ENCODE measurements around the gene P2RX3. TPM values are rescaled to one million over a fixed set of nuclear protein-coding genes. Genes with fewer than 3 reads are reported as not detected.
A peak's percentile ranks its signal among the peaks of the same experiment; 100 is the strongest.
"Not testable (repeated sequence)": the region's sequence is repeated elsewhere in the genome, so short reads cannot be mapped to it uniquely, and the experiment has no call there.

P2RX3 gene
- total RNA-seq, 1 donor from 2014 or later: not detected

- no peak for TF ChIP-seq CTCF (IDR thresholded peaks at IDR 0.05; ENCODE audit: unreplicated experiment)
- Mint-ChIP-seq H3K9me3 (ENCODE audit: low read depth) (no peaks in the 10 kb centered on the region), H3K4me3 (ENCODE audit: low read depth) (no peak overlapping the region), H3K27ac (no peak overlapping the region), H3K36me3 (ENCODE audit: insufficient read depth) (peaks cover 33% of the 10 kb centered on the region), H3K4me1 (ENCODE audit: low read depth) (peaks cover 16% of the 10 kb centered on the region), H3K27me3 (no peaks in the 10 kb centered on the region)
- DNase-seq (ENCODE audit: low spot score, unreplicated experiment): no peak
Measured at GRCh38 chr11:57331720-57332119, 6.4 kb upstream of the P2RX3 start.

GRCh38 chr11:57332694-57333440, 5.3 kb upstream of the P2RX3 start:
- no peak for TF ChIP-seq CTCF (IDR thresholded peaks at IDR 0.05; ENCODE audit: unreplicated experiment)
- no peak overlapping the region for H3K4me3 Mint-ChIP-seq (ENCODE audit: low read depth)
- H3K9me3 Mint-ChIP-seq (ENCODE audit: low read depth): no peaks in the 10 kb centered on the region
- H3K27me3 Mint-ChIP-seq: no peaks in the 10 kb centered on the region
- no peak for DNase-seq (ENCODE audit: low spot score, unreplicated experiment)
- peaks cover 14% of the 10 kb centered on the region for H3K4me1 Mint-ChIP-seq (ENCODE audit: low read depth)
- no peak overlapping the region for H3K27ac Mint-ChIP-seq
- peaks cover 23% of the 10 kb centered on the region for H3K36me3 Mint-ChIP-seq (ENCODE audit: insufficient read depth)

DNA sequence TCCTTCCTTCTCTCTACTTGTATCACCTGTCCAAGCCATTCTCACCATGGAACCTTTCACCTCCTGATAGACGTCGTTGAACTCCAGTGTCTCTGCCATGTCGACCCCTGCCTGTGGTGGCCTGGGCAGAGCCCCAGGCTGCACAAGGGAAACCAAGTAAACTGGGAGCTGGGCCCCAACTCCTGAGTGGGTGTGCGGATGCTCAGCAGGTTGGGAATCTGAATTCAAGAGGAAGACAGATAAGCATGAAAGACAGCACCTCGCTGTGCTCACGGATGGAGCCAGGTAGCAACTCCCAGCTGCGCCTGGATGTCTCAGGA, 3.2 kb upstream of the P2RX3 start:
- no peak for DNase-seq (ENCODE audit: low spot score, unreplicated experiment)
- H3K4me3 Mint-ChIP-seq (ENCODE audit: low read depth): peak overlapping the region; percentile 92
- H3K27me3 Mint-ChIP-seq: peaks cover 2% of the 10 kb centered on the region
- H3K27ac Mint-ChIP-seq: peak overlapping the region; percentile 94
- H3K36me3 Mint-ChIP-seq (ENCODE audit: insufficient read depth): peaks cover 12% of the 10 kb centered on the region
- H3K4me1 Mint-ChIP-seq (ENCODE audit: low read depth): peaks cover 20% of the 10 kb centered on the region
- no peaks in the 10 kb centered on the region for H3K9me3 Mint-ChIP-seq (ENCODE audit: low read depth)
- no peak for TF ChIP-seq CTCF (IDR thresholded peaks at IDR 0.05; ENCODE audit: unreplicated experiment)

- no peaks in the 10 kb centered on the region for H3K9me3 Mint-ChIP-seq (ENCODE audit: low read depth)
- TF ChIP-seq CTCF (IDR thresholded peaks at IDR 0.05; ENCODE audit: unreplicated experiment): no peak
- peak; percentile 66 for DNase-seq (ENCODE audit: low spot score, unreplicated experiment)
- H3K4me1 Mint-ChIP-seq (ENCODE audit: low read depth): peaks cover 23% of the 10 kb centered on the region
- peaks cover 9% of the 10 kb centered on the region for H3K36me3 Mint-ChIP-seq (ENCODE audit: insufficient read depth)
- H3K4me3 Mint-ChIP-seq (ENCODE audit: low read depth): peak within 1 kb of the TSS; percentile 92
- H3K27ac Mint-ChIP-seq: peak within 1 kb of the TSS; percentile 96
- peaks cover 4% of the 10 kb centered on the region for H3K27me3 Mint-ChIP-seq
Measured at GRCh38 chr11:57335343-57336110, 2.6 kb upstream of the P2RX3 start, which contains the start of gene SSRP1. TSS of gene SSRP1 (minus strand) at chr11:57335892. CDS start at chr11:57335121, 771 bp downstream.

GRCh38 chr11:57336111-57336666, 2.0 kb upstream of the P2RX3 start:
- no peak for DNase-seq (ENCODE audit: low spot score, unreplicated experiment)
- peak overlapping the region; percentile 92 for H3K4me3 Mint-ChIP-seq (ENCODE audit: low read depth)
- peaks cover 9% of the 10 kb centered on the region for H3K27me3 Mint-ChIP-seq
- H3K4me1 Mint-ChIP-seq (ENCODE audit: low read depth): peaks cover 23% of the 10 kb centered on the region
- H3K36me3 Mint-ChIP-seq (ENCODE audit: insufficient read depth): peaks cover 9% of the 10 kb centered on the region
- no peaks in the 10 kb centered on the region for H3K9me3 Mint-ChIP-seq (ENCODE audit: low read depth)
- H3K27ac Mint-ChIP-seq: peak overlapping the region; percentile 96
- TF ChIP-seq CTCF (IDR thresholded peaks at IDR 0.05; ENCODE audit: unreplicated experiment): no peak

GRCh38 chr11:57336856-57337255, 1.3 kb upstream of the P2RX3 start:
- H3K9me3 Mint-ChIP-seq (ENCODE audit: low read depth); H3K4me3 Mint-ChIP-seq (ENCODE audit: low read depth); DNase-seq (ENCODE audit: low spot score, unreplicated experiment); H3K36me3 Mint-ChIP-seq (ENCODE audit: insufficient read depth); H3K27ac Mint-ChIP-seq: not testable (repeated sequence)
- Mint-ChIP-seq H3K27me3 (peaks cover 11% of the 10 kb centered on the region), H3K4me1 (ENCODE audit: low read depth) (peaks cover 23% of the 10 kb centered on the region)
